HCT116 (cell line): Measurements from ENCODE around the gene TCHP.

ENCODE experiments used
- CEBPB ChIP-seq: IDR thresholded peaks from 2 replicates; pipeline ENCODE4 v1.6.1; 2012; ENCODE audit warnings: low read depth
- CTCF ChIP-seq, 3 experiments: fragments of 200-600 bp in 1 of 3; sonication (generic) in 1 of 3; IDR thresholded peaks in 2 of 3; conservative IDR thresholded peaks in 1 of 3; 2 replicates each; pipeline ENCODE4 v1.5.1; 2012 to 2017; ENCODE audit warnings: low read depth in 2 of 3, low read length in 2 of 3, antibody characterized with exemption in 1 of 3, borderline replicate concordance in 1 of 3, control low read depth in 1 of 3, mild to moderate bottlenecking in 1 of 3, mixed read lengths in 1 of 3, mixed run types in 1 of 3, moderate library complexity in 1 of 3; ENCODE audit not compliant: insufficient read depth in 1 of 3
- EZH2 ChIP-seq: fragments of 200-600 bp; sonication (generic); IDR thresholded peaks from 2 replicates; pipeline ENCODE4 v1.6.1; 2017; ENCODE audit warnings: antibody characterized with exemption, mixed run types
- POLR2A ChIP-seq: IDR thresholded peaks from 2 replicates; pipeline ENCODE4 v1.7.0; 2011; ENCODE audit warnings: borderline replicate concordance; ENCODE audit not compliant: insufficient read depth, insufficient read length; ENCODE audit errors: extremely low read depth
- RAD21 ChIP-seq: IDR thresholded peaks from 2 replicates; pipeline ENCODE4 v1.6.1; 2012; ENCODE audit warnings: low read depth, mild to moderate bottlenecking

DNA sequence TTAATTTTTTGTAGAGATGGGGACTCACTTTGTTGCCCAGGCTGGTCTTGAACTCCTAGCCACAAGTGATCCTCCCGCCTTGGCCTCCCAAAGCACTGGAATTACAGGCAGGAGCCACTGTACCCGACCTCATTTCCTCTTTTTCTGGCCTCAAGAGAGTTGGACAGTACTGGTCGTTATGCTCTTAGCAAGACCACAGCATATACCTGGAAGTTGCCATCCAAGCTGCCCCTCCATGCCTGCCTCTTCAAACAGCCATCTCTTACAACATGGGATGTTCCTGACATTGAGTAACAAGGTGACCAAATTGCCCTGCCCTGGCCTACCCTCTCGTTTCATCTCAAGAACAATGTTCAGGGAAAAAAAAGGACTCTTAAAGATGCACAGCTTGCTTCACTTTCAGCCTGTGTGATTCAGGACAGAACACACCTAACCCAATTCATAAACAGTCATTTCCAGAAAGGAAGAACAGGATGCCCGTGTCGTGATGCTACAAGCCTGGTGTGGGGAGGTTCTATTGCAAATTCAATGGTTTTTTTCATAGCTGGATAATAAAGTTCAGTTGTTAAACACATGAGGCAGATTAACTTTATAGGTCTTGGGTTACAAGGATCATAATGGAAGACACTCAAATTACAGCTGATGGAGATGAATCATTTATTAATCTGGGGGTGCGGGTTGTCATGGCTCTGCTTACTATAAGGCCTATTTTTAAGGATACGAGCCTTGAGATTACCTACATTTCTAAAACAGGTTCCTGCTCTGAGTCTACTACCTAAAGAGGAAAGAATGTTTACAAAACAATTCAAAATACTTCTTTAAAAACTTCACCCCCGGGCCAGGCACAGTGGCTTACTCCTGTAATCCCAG, 31.7 kb upstream of the TCHP start:
- no peak for TF ChIP-seq EZH2
- no peak for TF ChIP-seq CTCF (IDR thresholded peaks at IDR 0.05 in 2 of 3, conservative IDR thresholded peaks at IDR 0.05 in 1 of 3; ENCODE audit: borderline replicate concordance in 1 of 3, insufficient read depth in 1 of 3, low read depth in 2 of 3, low read length in 2 of 3)
- no peak for TF ChIP-seq POLR2A
- TF ChIP-seq RAD21, result no peak
- no peak for TF ChIP-seq CEBPB
